Body of pancreas (tissue), 2 donors: ENCODE data around the gene PLEKHG4B. TPM values are rescaled to one million over a fixed set of nuclear protein-coding genes. Genes with fewer than 3 reads are reported as not detected.

Experiments
- small RNA-seq: library from RNA; depleted of rRNA; stranded (forward); fragments of <200 nt; gene quantifications from one replicate; pipeline ENCODE3, GENCODE V24; 2016
- total RNA-seq, 2 donors: library from RNA; depleted of rRNA; stranded (reverse); fragments of >200 nt; gene quantifications; one replicate each; pipeline ENCODE4 v1.1.0, GENCODE V29; 2016

PLEKHG4B gene
- total RNA-seq, 2 donors from 2014 or later, result 0.99 to 1.3 TPM

Small RNAs within 50 kb of the gene (small RNA-seq; reads per million reads assigned to genes)
- not detected for gene RF00019

Other genes with a start within 250 kb of the PLEKHG4B start
- not detected for gene LRRC14B, start 99.3 kb downstream of the PLEKHG4B start, total RNA-seq
- gene CCDC127, start 126.0 kb downstream of the PLEKHG4B start, total RNA-seq, result 1 to 10 TPM; 3.9 to 4.0 TPM
- gene SDHA, start 126.2 kb downstream of the PLEKHG4B start, total RNA-seq, result 10 to 100 TPM; 62.8 to 75.5 TPM
- gene PDCD6, start 179.5 kb downstream of the PLEKHG4B start, total RNA-seq, result 10 to 100 TPM; 43.1 to 49.4 TPM
- gene AHRR, start 229.5 kb downstream of the PLEKHG4B start, total RNA-seq, result under 1 TPM; 0.26 to 0.33 TPM